Heart left ventricle (tissue), 13 donors: Measurements from ENCODE around the gene TPSD1.

Experiments used
- POLR2A ChIP-seq, 2 donors: fragments of 450-650 bp; IDR thresholded peaks; one replicate each; pipeline ENCODE4 v1.6.1; 2017; ENCODE audit warnings: antibody characterized with exemption in 2 of 2, mild to moderate bottlenecking in 2 of 2, moderate library complexity in 2 of 2
- TF ChIP-seq, protein P1 (sequence below), 12 donors: fragments of 200-600 bp; sonication (generic) in 4 of 12; IDR thresholded peaks; one replicate each; pipeline versions ENCODE4 v1.5.0 to v1.8.0; 2018 to 2022; ENCODE audit warnings: antibody characterized with exemption in 12 of 12, mild to moderate bottlenecking in 5 of 12
- donor health status: ischemic (EF 13 %, LVEDD 7.1; RV severe dilation, severe dysfunction).
- donor health status: DM: no; HTN: yes; CAD: no.
- donor health status: DM: no; HTN: no; CAD: no.
- donor health status: ischemic (EF 25% LVEDD 6.9; RV normal size, moderate dysfunction).
- donor health status: ischemic (EF 25% LVEDD 5.7; RV mildly dilated, moderate dysfunction).
- donor health status: ischemic (EF 35%, LVEDD 5.7; RV mildly dilated, moderate dysfunction).
- donor health status: nonischemic (EF 11% LVEDD 7.7; RV severe dilation, severe dysfunction).
- donor health status: DM: yes; HTN: yes; CAD: no.
- donor health status: PGD.
- donor health status: ischemic (EF 29% LVEDD 5.4; RV normal size, mild dysfunction).
- donor health status: nonischemic (EF 23%, LVEDD 6.1; RV moderate dilation, normal function).

DNA sequence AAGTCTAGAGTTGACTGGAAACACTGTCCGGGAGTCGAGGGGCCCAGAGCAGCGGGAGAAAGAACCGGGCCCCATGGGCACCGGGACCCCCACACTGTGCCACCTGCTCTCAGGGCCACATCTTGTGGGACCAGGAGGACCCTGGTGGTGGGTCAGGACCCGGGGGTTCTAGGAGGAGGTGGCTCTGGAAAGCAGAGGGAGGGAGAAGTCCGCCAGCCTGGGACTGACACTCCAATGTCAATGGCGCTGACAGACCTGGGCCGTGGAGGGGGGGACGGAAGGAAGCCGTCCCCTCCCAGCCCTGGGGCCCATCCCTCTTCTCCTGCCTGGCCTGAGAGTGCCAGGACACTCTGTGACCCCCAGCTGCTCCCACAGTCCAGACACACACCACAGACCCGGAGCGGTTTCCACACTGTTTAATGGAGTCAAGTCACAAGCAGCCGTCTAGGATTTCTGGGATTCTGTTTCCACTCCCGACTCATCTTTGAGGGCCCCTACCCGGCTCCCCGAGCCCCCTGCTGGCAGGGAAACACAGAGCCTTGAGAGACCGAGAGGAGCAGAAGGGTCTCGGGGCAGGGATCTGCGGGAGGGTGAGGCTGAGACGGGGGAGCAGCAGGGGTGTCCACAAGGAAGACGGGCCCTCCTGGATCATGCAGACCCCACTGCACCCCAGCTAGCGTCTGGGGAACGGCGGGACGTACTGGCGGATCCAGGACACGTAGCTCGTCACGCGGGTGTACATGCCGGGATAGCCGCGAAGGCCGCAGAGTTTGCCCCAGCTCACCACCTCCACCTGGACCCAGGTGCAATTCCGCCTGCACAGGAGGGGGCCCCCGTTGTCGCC, 30.0 kb downstream of the TPSD1 start:
- TF ChIP-seq POLR2A (IDR thresholded peaks at IDR 0.05) = no peak
- TF ChIP-seq, protein P1, sequence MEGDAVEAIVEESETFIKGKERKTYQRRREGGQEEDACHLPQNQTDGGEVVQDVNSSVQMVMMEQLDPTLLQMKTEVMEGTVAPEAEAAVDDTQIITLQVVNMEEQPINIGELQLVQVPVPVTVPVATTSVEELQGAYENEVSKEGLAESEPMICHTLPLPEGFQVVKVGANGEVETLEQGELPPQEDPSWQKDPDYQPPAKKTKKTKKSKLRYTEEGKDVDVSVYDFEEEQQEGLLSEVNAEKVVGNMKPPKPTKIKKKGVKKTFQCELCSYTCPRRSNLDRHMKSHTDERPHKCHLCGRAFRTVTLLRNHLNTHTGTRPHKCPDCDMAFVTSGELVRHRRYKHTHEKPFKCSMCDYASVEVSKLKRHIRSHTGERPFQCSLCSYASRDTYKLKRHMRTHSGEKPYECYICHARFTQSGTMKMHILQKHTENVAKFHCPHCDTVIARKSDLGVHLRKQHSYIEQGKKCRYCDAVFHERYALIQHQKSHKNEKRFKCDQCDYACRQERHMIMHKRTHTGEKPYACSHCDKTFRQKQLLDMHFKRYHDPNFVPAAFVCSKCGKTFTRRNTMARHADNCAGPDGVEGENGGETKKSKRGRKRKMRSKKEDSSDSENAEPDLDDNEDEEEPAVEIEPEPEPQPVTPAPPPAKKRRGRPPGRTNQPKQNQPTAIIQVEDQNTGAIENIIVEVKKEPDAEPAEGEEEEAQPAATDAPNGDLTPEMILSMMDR (IDR thresholded peaks at IDR 0.05) = no peak
